Tibial nerve (tissue), 4 donors: ENCODE measurements around the gene APOA1.
"Not testable (repeated sequence)": the region's sequence is repeated elsewhere in the genome, so short reads cannot be mapped to it uniquely, and the experiment has no call there.

Experiments
- CTCF ChIP-seq, 5 experiments: fragments of 200-600 bp in 3 of 5; fragments of 450-650 bp in 2 of 5; sonication (generic) in 3 of 5; IDR thresholded peaks; one replicate each; pipeline ENCODE4 v1.5.1; 2016 to 2019; ENCODE audit warnings: antibody characterized with exemption in 5 of 5, mild to moderate bottlenecking in 3 of 5, moderate library complexity in 2 of 5
- EP300 ChIP-seq, 2 donors: sonication (generic); formaldehyde crosslinking; IDR thresholded peaks; one replicate each; pipeline ENCODE4 v1.6.1; 2017; ENCODE audit warnings: antibody characterized with exemption in 2 of 2, mild to moderate bottlenecking in 1 of 2

- TF ChIP-seq CTCF, EP300 (IDR thresholded peaks at IDR 0.05): not testable (repeated sequence)
Observed at GRCh38 chr11:116834535-116835041, 2.8 kb downstream of the APOA1 start.
